HEK293T (cell line): Measurements from ENCODE around the gene MLXIP.

ENCODE experiments used
- BHLHE40 ChIP-seq: fragments of 450-650 bp; IDR thresholded peaks from 2 replicates; pipeline ENCODE4 v1.6.1; 2016; ENCODE audit warnings: mild to moderate bottlenecking, moderate library complexity, borderline replicate concordance
- ELF4 ChIP-seq: fragments of 450-650 bp; IDR thresholded peaks from 2 replicates; pipeline ENCODE4 v1.6.1; 2017; ENCODE audit warnings: antibody characterized with exemption
- FOXA1 ChIP-seq: fragments of 450-650 bp; IDR thresholded peaks from 2 replicates; pipeline ENCODE4 v1.6.1; 2016; ENCODE audit warnings: mild to moderate bottlenecking
- FOXK2 ChIP-seq: fragments of 450-650 bp; IDR thresholded peaks from 2 replicates; pipeline ENCODE4 v1.6.1; 2016; ENCODE audit warnings: mild to moderate bottlenecking
- FOXM1 ChIP-seq: fragments of 450-650 bp; IDR thresholded peaks from 2 replicates; pipeline ENCODE4 v1.6.1; 2017; ENCODE audit warnings: mild to moderate bottlenecking, borderline replicate concordance
- HDGF ChIP-seq: fragments of 450-650 bp; IDR thresholded peaks from 2 replicates; pipeline ENCODE4 v1.6.1; 2017; ENCODE audit warnings: antibody characterized with exemption, borderline replicate concordance
- L3MBTL2 ChIP-seq: fragments of 450-650 bp; conservative IDR thresholded peaks from 2 replicates; pipeline ENCODE4 v1.6.1; 2016; ENCODE audit warnings: mild to moderate bottlenecking
- LEF1 ChIP-seq: fragments of 450-650 bp; IDR thresholded peaks from 2 replicates; pipeline ENCODE4 v1.6.1; 2017; ENCODE audit warnings: mild to moderate bottlenecking, borderline replicate concordance
- SUZ12 ChIP-seq: fragments of 450-650 bp; IDR thresholded peaks from 2 replicates; pipeline ENCODE4 v1.6.1; 2016; ENCODE audit warnings: mild to moderate bottlenecking
- ZNF384 ChIP-seq: fragments of 450-650 bp; IDR thresholded peaks from 2 replicates; pipeline ENCODE4 v1.6.1; 2016

- TF ChIP-seq SUZ12 = no peak
- TF ChIP-seq BHLHE40 = no peak
- no peak for TF ChIP-seq FOXM1
- TF ChIP-seq FOXA1 = no peak
- TF ChIP-seq LEF1 = no peak
- no peak for TF ChIP-seq ELF4
- no peak for TF ChIP-seq HDGF
- no peak for TF ChIP-seq L3MBTL2
- no peak for TF ChIP-seq ZNF384
- no peak for TF ChIP-seq FOXK2
Observed at GRCh38 chr12:122090759-122091515, 12.4 kb downstream of the MLXIP start.
